Suprapubic skin (tissue), 4 donors: ENCODE measurements around the gene UBXN2A. TPM values are rescaled to one million over a fixed set of nuclear protein-coding genes. Genes with fewer than 3 reads are reported as not detected.

Source experiments
- DNase-seq, 2 donors: peaks; one replicate each; pipeline ENCODE4 v3.0.0-alpha.2; 2019; ENCODE audit warnings: low spot score in 2 of 2
- H3K27ac ChIP-seq: fragments of 200-600 bp; sonication (generic); one replicate; pipeline ENCODE4 v1.5.1; 2019
- H3K27me3 ChIP-seq: fragments of 200-600 bp; sonication (generic); one replicate; pipeline ENCODE4 v1.5.1; 2019
- H3K36me3 ChIP-seq: fragments of 200-600 bp; sonication (generic); one replicate; pipeline ENCODE4 v1.5.1; 2019
- H3K4me1 ChIP-seq: fragments of 200-600 bp; sonication (generic); one replicate; pipeline ENCODE4 v1.5.1; 2019
- H3K4me3 ChIP-seq: fragments of 200-600 bp; sonication (generic); one replicate; pipeline ENCODE4 v1.5.1; 2019; ENCODE audit warnings: mild to moderate bottlenecking
- H3K9me3 ChIP-seq: fragments of 200-600 bp; sonication (generic); one replicate; pipeline ENCODE4 v1.5.1; 2019
- EP300 ChIP-seq: sonication (generic); formaldehyde crosslinking; IDR thresholded peaks from one replicate; pipeline ENCODE4 v1.6.1; 2017; ENCODE audit warnings: antibody characterized with exemption
- POLR2A ChIP-seq, 2 donors: fragments of 450-650 bp; IDR thresholded peaks; one replicate each; pipeline ENCODE4 v1.6.1; 2017; ENCODE audit warnings: antibody characterized with exemption in 2 of 2, mild to moderate bottlenecking in 2 of 2, moderate library complexity in 2 of 2
- POLR2AphosphoS5 ChIP-seq, 3 donors: sonication (generic); formaldehyde crosslinking; IDR thresholded peaks; one replicate each; pipeline ENCODE4 v1.6.1; 2017; ENCODE audit warnings: antibody characterized with exemption in 3 of 3
- WGBS: methylation state at CpG from one replicate; pipeline ENCODE4 v1.1.5; 2018; 5-methylcytosine and 5-hydroxymethylcytosine counted together
- total RNA-seq, 4 donors: library from RNA; depleted of rRNA; stranded (reverse); fragments of >200 nt; gene quantifications; one replicate each; pipeline ENCODE4 v1.1.0, GENCODE V29; 2016
- TF ChIP-seq, protein P1 (sequence below), 2 donors: fragments of 200-600 bp in 1 of 2; fragments of 450-650 bp in 1 of 2; sonication (generic) in 1 of 2; IDR thresholded peaks; one replicate each; pipeline ENCODE4 v1.5.1; 2016 to 2019; ENCODE audit warnings: antibody characterized with exemption in 2 of 2, mild to moderate bottlenecking in 1 of 2, moderate library complexity in 1 of 2

UBXN2A gene
- total RNA-seq, 4 donors from 2014 or later = 10.0 to 15.1 (median 12.1) TPM

DNA sequence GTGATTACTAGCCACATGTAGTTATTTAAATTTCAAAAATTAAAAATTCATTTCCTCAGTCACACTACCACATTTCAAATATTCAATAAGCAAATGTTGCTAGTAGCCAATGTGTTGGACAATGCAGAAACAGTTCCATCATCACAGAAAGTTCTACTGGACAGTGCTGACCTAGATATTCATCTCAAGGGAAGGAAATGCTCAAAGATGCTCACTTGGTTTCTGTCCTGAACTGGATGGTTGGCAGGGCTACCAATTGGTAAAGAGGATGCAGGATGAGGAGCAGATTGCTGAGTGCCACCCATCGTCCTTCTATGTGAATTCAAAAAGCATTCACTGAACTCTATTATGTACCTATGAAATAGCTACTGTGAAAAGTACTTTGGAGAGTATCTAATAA, 6.0 kb upstream of the UBXN2A start:
- 70% methylated on average over 1 of the region's 1 CpG for WGBS
- Histone ChIP-seq H3K36me3 (peaks cover 9% of the 10 kb centered on the region), H3K27me3 (no peaks in the 10 kb centered on the region), H3K4me3 (no peak overlapping the region), H3K9me3 (no peaks in the 10 kb centered on the region), H3K4me1 (peaks cover 3% of the 10 kb centered on the region), H3K27ac (no peak overlapping the region)
- TF ChIP-seq EP300 (no peak), POLR2A (IDR thresholded peaks at IDR 0.05) (no peak), POLR2AphosphoS5 (IDR thresholded peaks at IDR 0.05) (no peak)
- TF ChIP-seq, protein P1, sequence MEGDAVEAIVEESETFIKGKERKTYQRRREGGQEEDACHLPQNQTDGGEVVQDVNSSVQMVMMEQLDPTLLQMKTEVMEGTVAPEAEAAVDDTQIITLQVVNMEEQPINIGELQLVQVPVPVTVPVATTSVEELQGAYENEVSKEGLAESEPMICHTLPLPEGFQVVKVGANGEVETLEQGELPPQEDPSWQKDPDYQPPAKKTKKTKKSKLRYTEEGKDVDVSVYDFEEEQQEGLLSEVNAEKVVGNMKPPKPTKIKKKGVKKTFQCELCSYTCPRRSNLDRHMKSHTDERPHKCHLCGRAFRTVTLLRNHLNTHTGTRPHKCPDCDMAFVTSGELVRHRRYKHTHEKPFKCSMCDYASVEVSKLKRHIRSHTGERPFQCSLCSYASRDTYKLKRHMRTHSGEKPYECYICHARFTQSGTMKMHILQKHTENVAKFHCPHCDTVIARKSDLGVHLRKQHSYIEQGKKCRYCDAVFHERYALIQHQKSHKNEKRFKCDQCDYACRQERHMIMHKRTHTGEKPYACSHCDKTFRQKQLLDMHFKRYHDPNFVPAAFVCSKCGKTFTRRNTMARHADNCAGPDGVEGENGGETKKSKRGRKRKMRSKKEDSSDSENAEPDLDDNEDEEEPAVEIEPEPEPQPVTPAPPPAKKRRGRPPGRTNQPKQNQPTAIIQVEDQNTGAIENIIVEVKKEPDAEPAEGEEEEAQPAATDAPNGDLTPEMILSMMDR (IDR thresholded peaks at IDR 0.05) = no peak
- no peak for DNase-seq

DNA sequence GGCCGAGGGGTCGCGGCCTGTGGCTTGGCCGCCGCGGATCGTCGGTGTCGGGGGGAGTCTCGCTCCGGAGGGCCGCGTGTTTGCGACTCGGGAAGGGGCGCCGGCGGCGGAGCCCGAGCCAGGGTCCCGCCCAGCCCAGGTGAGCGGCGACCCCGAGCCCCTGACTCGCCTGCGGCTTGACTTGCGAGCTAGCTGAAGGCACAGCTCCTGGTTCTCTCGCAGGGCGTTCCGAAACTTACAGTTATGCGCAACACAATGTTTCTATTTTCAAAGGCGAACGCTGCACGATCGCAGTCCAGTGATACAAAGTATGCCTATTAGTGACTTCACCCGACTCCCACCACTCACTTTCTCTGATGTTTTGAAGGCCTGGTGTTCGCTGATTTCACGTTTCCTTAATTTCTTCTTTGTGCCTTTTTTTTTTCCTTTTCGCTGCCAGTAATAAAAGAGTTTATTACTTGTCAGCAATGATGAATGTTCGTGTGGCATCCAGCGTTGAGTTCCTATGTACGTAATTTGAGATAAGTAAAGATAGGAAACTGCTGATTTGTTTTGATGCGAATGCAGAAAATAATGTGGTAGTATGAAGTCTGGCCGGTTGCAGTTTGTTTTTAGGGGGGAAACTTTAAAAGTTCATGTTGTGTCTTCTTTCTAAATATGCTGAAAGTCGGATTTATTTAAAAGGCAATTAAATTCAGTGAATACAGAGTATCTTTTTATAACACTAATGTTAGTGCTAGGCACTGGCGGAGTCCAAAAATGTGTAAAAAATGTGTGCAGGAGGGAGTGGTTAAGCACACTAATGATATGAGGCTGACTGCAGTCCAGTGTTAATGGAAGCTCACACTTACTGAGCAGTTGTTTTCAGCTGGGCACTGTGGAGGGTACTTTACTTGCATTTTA, 706 bp downstream of the UBXN2A start:
- no peaks in the 10 kb centered on the region for H3K27me3 ChIP-seq
- TF ChIP-seq EP300 = no peak
- TF ChIP-seq POLR2AphosphoS5 (IDR thresholded peaks at IDR 0.05) = no peak
- TF ChIP-seq, protein P1 (IDR thresholded peaks at IDR 0.05) = no peak
- TF ChIP-seq POLR2A (IDR thresholded peaks at IDR 0.05) = no peak
- H3K27ac ChIP-seq = peak overlapping the region; percentile 95
- peaks cover 21% of the 10 kb centered on the region for H3K4me1 ChIP-seq
- H3K36me3 ChIP-seq = no peaks in the 10 kb centered on the region
- DNase-seq = peak; percentile 66 to 78
- 1% methylated on average over 32 of the region's 46 CpGs for WGBS
- peak overlapping the region; percentile 98 for H3K4me3 ChIP-seq
- no peaks in the 10 kb centered on the region for H3K9me3 ChIP-seq

DNA sequence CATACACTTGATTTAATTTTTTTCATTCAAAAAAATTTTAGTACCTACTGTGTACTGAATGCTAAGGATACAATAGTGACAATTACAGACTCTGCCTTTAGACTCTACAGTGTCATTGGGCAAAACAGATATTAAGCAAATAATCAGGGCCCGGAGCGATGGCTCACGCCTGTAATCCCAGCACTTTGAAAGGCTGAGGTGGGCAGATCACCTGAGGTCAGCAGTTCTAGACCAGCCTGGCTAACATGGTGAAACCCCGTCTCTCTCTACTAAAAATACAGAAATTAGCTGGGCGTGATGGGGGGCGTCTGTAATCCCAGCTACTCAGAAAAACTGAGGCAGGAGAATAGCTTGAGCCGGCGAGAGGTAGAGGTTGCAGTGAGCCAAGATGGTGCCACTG, 1.4 kb downstream of the UBXN2A start:
- 89% methylated on average over 8 of the region's 8 CpGs for WGBS
- TF ChIP-seq, protein P1 (IDR thresholded peaks at IDR 0.05) = no peak
- TF ChIP-seq POLR2A (IDR thresholded peaks at IDR 0.05) = no peak
- TF ChIP-seq POLR2AphosphoS5 (IDR thresholded peaks at IDR 0.05) = no peak
- TF ChIP-seq EP300 = no peak
- Histone ChIP-seq H3K4me1 (peaks cover 21% of the 10 kb centered on the region), H3K27me3 (no peaks in the 10 kb centered on the region), H3K27ac (no peak overlapping the region), H3K4me3 (peak overlapping the region; percentile 98), H3K9me3 (no peaks in the 10 kb centered on the region), H3K36me3 (no peaks in the 10 kb centered on the region)
- no peak for DNase-seq

DNA sequence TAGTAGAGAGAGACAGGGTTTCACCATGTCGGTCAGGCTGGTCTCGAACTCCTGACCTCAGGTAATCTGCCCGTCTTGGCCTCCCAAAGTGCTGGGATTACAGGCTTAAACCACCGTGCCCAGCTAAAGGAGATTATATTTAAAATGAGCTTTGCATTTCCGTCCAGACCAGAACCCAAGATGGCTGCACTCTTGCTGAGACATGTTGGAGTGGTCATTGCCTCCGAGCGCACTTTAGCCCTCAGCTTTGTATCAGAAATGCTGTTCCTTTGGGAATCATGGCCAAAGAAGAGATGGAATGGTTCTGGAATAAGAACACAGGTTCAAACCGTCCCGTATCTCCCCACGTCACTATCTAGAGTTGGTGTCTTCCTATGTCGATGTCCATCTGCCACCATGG, 3.4 kb downstream of the UBXN2A start:
- no peak for TF ChIP-seq POLR2A (IDR thresholded peaks at IDR 0.05)
- no peak for TF ChIP-seq EP300
- TF ChIP-seq, protein P1 (IDR thresholded peaks at IDR 0.05) = no peak
- no peak for TF ChIP-seq POLR2AphosphoS5 (IDR thresholded peaks at IDR 0.05)
- no peak overlapping the region for H3K4me3 ChIP-seq
- H3K27me3 ChIP-seq = no peaks in the 10 kb centered on the region
- no peak overlapping the region for H3K27ac ChIP-seq
- WGBS = 96% methylated on average over 11 of the region's 11 CpGs
- peaks cover 21% of the 10 kb centered on the region for H3K4me1 ChIP-seq
- no peak for DNase-seq
- H3K36me3 ChIP-seq = no peaks in the 10 kb centered on the region
- H3K9me3 ChIP-seq = no peaks in the 10 kb centered on the region

DNA sequence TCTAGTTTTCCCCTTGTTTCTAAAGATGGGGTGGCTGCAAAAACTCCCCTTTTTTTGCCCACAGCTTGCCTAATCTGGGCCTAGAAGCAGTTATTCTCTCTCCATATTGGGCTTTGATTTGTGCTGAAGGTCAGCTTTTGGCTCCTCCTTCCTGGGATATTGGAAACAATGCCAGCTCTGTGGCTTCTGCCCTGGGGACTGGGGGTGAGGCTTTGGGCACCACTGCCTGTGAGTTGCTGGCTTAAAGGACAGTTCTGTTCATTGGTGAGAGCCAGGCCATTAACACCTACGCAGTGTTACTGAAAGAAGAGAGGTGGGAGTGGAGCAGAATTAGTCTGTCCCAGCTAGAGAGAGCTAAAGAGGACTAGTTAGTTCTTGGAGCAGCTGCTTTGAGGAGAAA, 4.3 kb downstream of the UBXN2A start:
- Histone ChIP-seq H3K27me3 (no peaks in the 10 kb centered on the region), H3K9me3 (no peaks in the 10 kb centered on the region), H3K36me3 (no peaks in the 10 kb centered on the region), H3K4me3 (no peak overlapping the region), H3K4me1 (peaks cover 14% of the 10 kb centered on the region), H3K27ac (no peak overlapping the region)
- TF ChIP-seq, protein P1 (IDR thresholded peaks at IDR 0.05) = no peak
- no peak for TF ChIP-seq POLR2AphosphoS5 (IDR thresholded peaks at IDR 0.05)
- TF ChIP-seq EP300 = no peak
- TF ChIP-seq POLR2A (IDR thresholded peaks at IDR 0.05) = no peak
- DNase-seq = no peak
- 64% methylated on average over 1 of the region's 1 CpG for WGBS
